ENCODE results near the gene TACR1.

TACR1 gene

DNA sequence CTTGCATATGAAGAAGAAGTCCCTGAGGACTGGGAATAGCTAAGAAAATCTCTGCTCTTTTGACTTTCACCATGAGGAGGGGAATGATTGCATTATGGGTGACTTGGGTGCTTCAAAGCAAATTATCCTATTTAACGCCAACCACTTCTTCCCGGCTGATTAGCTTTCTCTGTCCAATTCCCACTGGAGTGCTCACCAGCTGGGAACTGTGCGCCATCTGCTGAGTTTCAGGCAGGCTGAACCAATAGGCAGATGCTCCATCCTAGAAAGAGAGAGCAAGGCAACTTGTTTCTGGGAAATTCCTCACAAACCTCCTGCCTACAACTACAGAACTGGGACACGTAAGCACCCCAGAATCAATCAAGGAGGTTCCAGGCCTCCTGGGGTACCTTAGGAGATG lies 191.5 kb downstream of the TACR1 start:
- DNase-seq: no peak

DNA sequence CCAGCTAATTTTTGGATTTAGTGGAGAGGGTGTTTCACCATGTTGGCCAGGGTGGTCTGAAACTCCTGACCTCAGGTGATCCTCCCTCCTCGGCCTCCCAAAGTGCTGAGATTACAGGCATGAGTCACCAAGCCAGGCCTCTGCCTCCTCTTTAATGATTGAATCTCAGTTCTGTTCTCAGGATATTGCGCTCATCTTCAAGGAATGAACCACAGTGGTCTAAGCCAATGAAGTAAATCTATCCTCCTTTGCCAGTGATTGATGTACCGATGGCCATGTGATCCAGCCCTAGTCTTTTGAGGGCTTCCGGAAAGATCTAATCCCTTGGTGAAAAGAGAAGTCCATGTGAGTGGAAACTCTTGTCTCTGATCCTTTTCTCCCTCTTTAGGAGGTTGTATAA lies 192.3 kb downstream of the TACR1 start:
- DNase-seq: no peak

DNA sequence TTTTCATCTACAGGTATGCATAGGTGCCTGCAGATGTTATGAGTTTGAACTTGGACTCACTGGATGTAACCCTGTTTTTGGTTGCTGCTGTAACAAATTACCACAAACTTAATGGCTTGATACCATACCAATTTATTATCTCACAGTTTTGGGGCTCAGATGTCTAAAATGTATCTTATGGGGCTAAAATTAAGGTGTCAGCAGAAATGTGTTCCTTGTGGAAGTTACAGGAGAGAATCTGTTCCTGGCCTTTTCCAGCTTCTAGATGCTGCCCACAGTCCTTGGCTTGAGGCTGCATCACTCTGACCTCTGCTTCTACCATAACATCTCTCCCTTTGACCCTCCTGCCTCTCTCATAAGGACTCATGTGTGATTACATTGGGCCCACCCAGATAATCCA lies 193.3 kb downstream of the TACR1 start:
- no peak for DNase-seq

DNA sequence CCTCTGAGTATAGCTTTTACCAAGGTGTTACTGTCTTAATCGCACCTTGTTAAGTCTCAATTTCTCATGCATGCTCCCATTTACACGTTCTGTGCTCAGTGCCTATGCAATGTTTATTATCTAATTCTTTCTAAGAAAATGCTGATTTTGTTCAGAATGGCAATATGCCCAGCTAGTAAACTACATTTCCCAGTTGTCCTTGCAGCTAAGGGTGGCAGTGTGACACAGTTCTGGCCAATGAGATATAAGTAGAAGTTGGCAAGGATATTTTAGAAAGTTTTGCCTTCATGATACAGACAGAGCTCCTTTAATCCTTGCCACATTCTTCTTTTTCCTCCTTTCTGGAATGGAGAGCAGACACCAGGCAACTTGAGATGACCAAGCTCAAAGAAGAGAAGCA lies 195.5 kb downstream of the TACR1 start:
- no peak for DNase-seq

DNA sequence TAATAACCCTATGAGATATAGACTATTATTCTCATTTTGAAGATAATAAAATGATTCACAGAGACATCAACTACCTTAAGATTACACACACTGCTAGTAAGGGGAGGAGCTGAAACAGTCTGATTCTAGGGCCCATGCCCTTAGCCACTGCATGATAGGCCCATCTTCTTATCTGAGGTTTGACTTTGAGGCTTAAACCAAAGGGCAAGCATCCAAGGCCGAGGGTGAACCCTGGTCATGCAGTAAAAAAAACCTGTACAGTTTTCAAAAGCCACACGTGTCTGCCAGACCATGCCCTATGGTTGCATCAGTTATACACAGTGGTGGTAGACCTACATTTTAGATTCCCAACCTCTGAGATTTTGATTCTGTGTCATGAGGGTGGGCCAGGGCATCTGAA lies 196.0 kb downstream of the TACR1 start:
- no peak for DNase-seq

DNA sequence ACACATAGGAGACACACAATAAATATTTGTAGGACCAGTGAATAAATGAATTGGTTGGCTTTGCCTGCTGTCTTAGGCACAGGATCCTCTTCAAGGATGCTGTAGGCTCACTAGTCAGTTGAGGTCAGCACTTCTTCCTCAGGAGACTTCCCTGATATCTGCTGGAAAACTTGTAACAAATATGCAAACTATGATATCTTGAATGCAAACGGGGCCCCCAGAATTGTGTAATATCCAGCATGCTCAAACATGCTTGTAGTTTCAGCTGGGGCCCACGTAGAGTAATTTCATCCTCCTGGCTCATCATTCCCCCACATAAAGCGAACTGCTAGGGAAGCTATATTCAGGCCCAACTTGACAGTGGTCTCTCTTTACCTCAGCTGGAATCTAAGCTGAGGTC lies 197.3 kb downstream of the TACR1 start:
- no peak for DNase-seq

DNA sequence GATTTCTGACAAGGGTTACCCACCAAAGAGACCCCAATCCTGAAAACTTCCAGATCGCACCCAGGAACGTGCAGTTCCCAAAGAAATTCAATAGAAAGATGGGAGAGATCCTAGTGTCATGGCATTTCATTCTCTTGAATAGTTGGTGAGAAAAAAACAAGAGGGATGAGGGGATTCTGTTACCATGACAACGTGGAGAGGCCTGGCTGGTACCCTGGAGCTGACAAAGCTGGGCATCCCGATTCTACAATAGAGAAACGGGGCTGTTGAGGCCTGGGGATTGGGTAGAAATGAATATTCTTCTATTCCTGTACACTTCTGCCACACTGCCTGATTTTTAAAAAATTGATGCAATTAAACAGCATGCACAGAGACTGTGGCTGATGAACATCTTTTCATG lies 199.9 kb downstream of the TACR1 start:
- no peak for DNase-seq

All from central memory CD4-positive, alpha-beta T cell (primary cell).